ENCODE data around the gene ZDHHC11B. TPM values are rescaled to one million over a fixed set of nuclear protein-coding genes. Genes with fewer than 3 reads are reported as not detected.
"Not testable (repeated sequence)": the region's sequence is repeated elsewhere in the genome, so short reads cannot be mapped to it uniquely, and the experiment has no call there.

ZDHHC11B gene
- total and polyA plus RNA-seq, 2 of the 13 experiments (the other 11 are each of a cell fraction or from before 2014, with no cell fraction given) = 0.11 to 0.12 TPM

DNA sequence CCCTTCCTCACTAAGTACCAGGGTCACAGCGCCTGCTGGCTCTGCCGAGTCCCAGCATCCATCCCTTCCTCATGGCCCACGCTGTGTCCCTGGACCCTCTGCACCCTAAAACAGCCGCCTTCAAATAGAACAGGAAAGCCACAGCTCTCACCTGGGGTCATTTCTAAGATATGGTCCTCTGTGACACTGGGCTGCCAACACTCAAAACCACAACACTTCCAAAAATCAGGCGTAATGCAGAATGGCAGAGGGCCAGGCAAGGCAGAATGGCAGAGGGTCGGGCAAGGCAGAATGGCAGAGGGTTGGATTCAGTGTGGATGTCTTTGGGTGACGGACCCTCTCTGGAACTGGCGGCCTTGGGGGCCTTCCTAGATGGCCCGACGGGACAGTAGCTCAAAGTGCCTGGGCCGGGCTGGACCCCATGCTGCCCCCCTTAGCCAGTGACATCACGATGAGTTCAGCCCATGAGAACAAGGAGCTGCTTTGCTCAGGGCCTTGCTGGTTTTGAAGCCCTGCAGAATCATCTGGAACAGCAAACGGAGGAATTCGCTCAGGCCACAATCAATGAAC, 35.3 kb downstream of the ZDHHC11B start:
- no peaks in the 10 kb centered on the region for H3K9me3 ChIP-seq (ENCODE audit: low read length)
- POLR2A ChIA-PET = no interaction called here
- no peak overlapping the region for H3K9ac ChIP-seq (ENCODE audit: insufficient read depth, low read depth, low read length)
- in situ Hi-C loops (cut with HindIII; ENCODE audit: extremely low pct_ligation_motif_present, low pct_unique_long_range_greater_than_20kb) (loop anchor here (5.0 kb wide), 1 partner anchor 93 kb away; no protein-coding TSS in a partner anchor), intact Hi-C loops (cut with micrococcal nuclease; ENCODE audit: unreplicated experiment) (no loop called here)
- FAIRE-seq (no peak), DNase-seq (ENCODE audit: low spot score) (no peak), ATAC-seq (no peak)
- H3K27me3 ChIP-seq (ENCODE audit: control insufficient read depth in 1 of 2, insufficient read depth in 2 of 2, low read length in 2 of 2) = peaks cover 4 to 15% of the 10 kb centered on the region in 2 experiments; a peak in 2 of 5 replicates
- no peak overlapping the region for H2AFZ ChIP-seq (ENCODE audit: low read length)
- H3K27ac ChIP-seq (ENCODE audit: extremely low read length, insufficient read depth, low read length) = no peak overlapping the region
- no peaks in the 10 kb centered on the region for H3K79me2 ChIP-seq (ENCODE audit: insufficient read depth, low read length)
- no TSS peak for BruUV-seq (replicated peaks)
- CTCF ChIA-PET (ENCODE audit: low intra/inter-chr PET ratio, low total read pairs) = no interaction called here
- H3K4me2 ChIP-seq (ENCODE audit: low read depth, low read length) = no peak overlapping the region
- no peak overlapping the region for H3K4me3 ChIP-seq (replicated peaks in 1 of 3; ENCODE audit: insufficient read depth in 1 of 3, low read depth in 2 of 3, low read length in 3 of 3)
- no peaks in the 10 kb centered on the region for H4K20me1 ChIP-seq (ENCODE audit: insufficient read depth, low read length)
- H3K4me1 ChIP-seq (ENCODE audit: insufficient read depth, low read length) = no peaks in the 10 kb centered on the region
- TF ChIP-seq, protein P1, sequence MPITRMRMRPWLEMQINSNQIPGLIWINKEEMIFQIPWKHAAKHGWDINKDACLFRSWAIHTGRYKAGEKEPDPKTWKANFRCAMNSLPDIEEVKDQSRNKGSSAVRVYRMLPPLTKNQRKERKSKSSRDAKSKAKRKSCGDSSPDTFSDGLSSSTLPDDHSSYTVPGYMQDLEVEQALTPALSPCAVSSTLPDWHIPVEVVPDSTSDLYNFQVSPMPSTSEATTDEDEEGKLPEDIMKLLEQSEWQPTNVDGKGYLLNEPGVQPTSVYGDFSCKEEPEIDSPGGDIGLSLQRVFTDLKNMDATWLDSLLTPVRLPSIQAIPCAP (CRISPR knock-in tag; IDR thresholded peaks at IDR 0.05; ENCODE audit: low read depth) = no peak
- TF ChIP-seq MXI1 (IDR thresholded peaks at IDR 0.05; ENCODE audit: borderline replicate concordance, low read depth, low read length) (no peak), ZNF484 (CRISPR knock-in tag; IDR thresholded peaks at IDR 0.05; ENCODE audit: borderline replicate concordance, low read depth) (no peak), JDP2 (CRISPR knock-in tag; IDR thresholded peaks at IDR 0.05; ENCODE audit: borderline replicate concordance) (no peak), ZSCAN12 (CRISPR knock-in tag; IDR thresholded peaks at IDR 0.05) (no peak), ZNF749 (CRISPR knock-in tag; IDR thresholded peaks at IDR 0.05; ENCODE audit: borderline replicate concordance) (no peak), ARNT (IDR thresholded peaks at IDR 0.05) (no peak), MTA3 (CRISPR knock-in tag; IDR thresholded peaks at IDR 0.05) (no peak), TERF1 (CRISPR knock-in tag; IDR thresholded peaks at IDR 0.05) (no peak), RBM22 (optimal IDR thresholded peaks at IDR 0.05; ENCODE audit: low read length) (no peak), TBX2 (CRISPR knock-in tag; IDR thresholded peaks at IDR 0.05; ENCODE audit: borderline replicate concordance) (no peak), NBN (conservative IDR thresholded peaks at IDR 0.05) (no peak), ONECUT2 (CRISPR knock-in tag; IDR thresholded peaks at IDR 0.05) (no peak)
- 51% methylated on average over 6 of the region's 14 CpGs for WGBS (ENCODE audit: low lambda C conversion rate)
- no peaks in the 10 kb centered on the region for H3K36me3 ChIP-seq (replicated peaks in 1 of 2; ENCODE audit: control insufficient read depth in 1 of 2, insufficient read depth in 2 of 2, low read length in 2 of 2)

GRCh38 chr5:748011-748980, 36.2 kb downstream of the ZDHHC11B start:
- intact Hi-C loops (cut with micrococcal nuclease; ENCODE audit: unreplicated experiment); H3K9me3 ChIP-seq (ENCODE audit: low read length): not testable (repeated sequence)

More at GRCh38 chr5:748011-748980, 36.2 kb downstream of the ZDHHC11B start:
- POLR2A ChIA-PET; H3K9ac ChIP-seq (ENCODE audit: insufficient read depth, low read depth, low read length); H2AFZ ChIP-seq (ENCODE audit: low read length); FAIRE-seq; H3K27ac ChIP-seq (ENCODE audit: extremely low read length, insufficient read depth, low read length); BruUV-seq (replicated peaks); DNase-seq (ENCODE audit: low spot score); H3K4me3 ChIP-seq (replicated peaks in 1 of 3; ENCODE audit: insufficient read depth in 1 of 3, low read depth in 2 of 3, low read length in 3 of 3); H3K79me2 ChIP-seq (ENCODE audit: insufficient read depth, low read length); H3K4me2 ChIP-seq (ENCODE audit: low read depth, low read length); H3K4me1 ChIP-seq (ENCODE audit: insufficient read depth, low read length); H3K36me3 ChIP-seq (replicated peaks in 1 of 2; ENCODE audit: control insufficient read depth in 1 of 2, insufficient read depth in 2 of 2, low read length in 2 of 2); ATAC-seq; H4K20me1 ChIP-seq (ENCODE audit: insufficient read depth, low read length); CTCF ChIA-PET (ENCODE audit: low intra/inter-chr PET ratio, low total read pairs): not testable (repeated sequence)
- WGBS (ENCODE audit: low lambda C conversion rate) = 39% methylated on average over 11 of the region's 18 CpGs
- peaks cover 2 to 12% of the 10 kb centered on the region in 2 experiments; a peak in 1 of 5 replicates for H3K27me3 ChIP-seq (ENCODE audit: control insufficient read depth in 1 of 2, insufficient read depth in 2 of 2, low read length in 2 of 2)
- in situ Hi-C loops (cut with HindIII; ENCODE audit: extremely low pct_ligation_motif_present, low pct_unique_long_range_greater_than_20kb) = loop anchor here (5.0 kb wide), 1 partner anchor 94 kb away; no protein-coding TSS in a partner anchor
